ENCODE measurements around the gene RAB29. TPM values are rescaled to one million over a fixed set of nuclear protein-coding genes. Genes with fewer than 3 reads are reported as not detected.

Gene RAB29
- total RNA-seq, 2 experiments from 2014 or later: 25.0 TPM

DNA sequence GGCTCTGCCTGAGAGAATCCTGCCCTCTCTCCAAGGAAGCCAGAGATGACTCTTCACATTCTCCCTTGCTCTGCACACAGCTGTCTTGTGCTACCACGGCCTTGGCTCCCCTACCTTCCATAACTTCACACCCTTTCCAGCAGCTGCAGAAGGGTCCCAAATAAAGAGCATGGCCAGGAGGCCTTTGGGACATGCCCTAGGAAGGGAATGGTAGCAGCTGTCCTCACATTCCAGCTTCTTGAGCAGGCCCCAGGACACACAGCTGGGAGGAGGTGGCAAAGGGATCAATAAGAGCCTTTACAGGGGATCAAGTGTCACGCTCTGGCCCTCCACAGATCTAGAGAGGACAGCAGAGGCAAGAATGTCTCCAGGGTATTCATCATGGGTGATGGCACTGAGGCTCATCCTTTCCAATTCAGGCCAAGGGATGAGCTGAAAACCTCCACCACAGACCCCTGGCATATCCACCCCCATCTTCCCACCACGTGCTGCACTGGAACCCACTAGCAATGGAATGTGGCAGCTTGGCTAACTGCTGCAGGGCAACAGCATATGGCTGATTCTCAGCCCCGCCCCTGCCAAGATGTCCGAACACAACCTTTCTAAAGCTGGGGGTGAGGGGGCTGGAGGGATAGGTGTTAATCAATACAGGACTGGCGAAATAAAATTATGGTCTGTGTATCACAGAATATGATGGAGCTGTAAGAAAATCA, 17.8 kb upstream of the RAB29 start:
- CTCF ChIA-PET: interaction anchor here (0.6 to 6.0 kb wide), 10 partner anchors 11 to 326 kb away, joined by 3 to 82 read pairs (median 4); no protein-coding TSS in a partner anchor
- peaks cover 17% of the 10 kb centered on the region for H3K36me3 Mint-ChIP-seq (ENCODE audit: low read depth)
- no peak for DNase-seq
- no peaks in the 10 kb centered on the region for H3K9me3 Mint-ChIP-seq
- no peaks in the 10 kb centered on the region for H3K27me3 Mint-ChIP-seq (ENCODE audit: low read depth)
- intact Hi-C loops (cut with micrococcal nuclease): no loop called here
- H3K4me3 Mint-ChIP-seq: no peak overlapping the region
- H3K4me1 Mint-ChIP-seq (ENCODE audit: low read depth): no peaks in the 10 kb centered on the region
- no peak overlapping the region for H3K27ac Mint-ChIP-seq

DNA sequence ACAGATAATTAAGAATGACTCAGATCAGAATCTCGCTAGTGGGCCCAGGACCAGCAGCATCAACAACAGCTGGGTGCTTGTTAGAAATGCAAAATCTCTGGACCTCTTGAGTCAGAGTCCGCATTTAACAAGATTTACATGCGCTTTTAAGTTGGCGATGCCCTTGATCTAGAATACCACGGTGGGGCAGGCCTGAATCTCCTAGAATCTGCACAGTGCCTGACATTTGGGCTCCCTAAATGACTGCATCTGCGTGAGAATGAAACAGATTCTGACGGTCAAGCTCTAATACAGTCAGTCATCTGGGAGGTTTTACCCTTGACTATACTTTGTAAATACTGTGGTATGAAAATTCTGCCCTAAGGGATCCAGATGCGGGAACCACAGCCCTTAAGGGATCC, 17.2 kb upstream of the RAB29 start:
- Mint-ChIP-seq H3K9me3 (no peaks in the 10 kb centered on the region), H3K27ac (no peak overlapping the region), H3K4me1 (ENCODE audit: low read depth) (no peaks in the 10 kb centered on the region), H3K4me3 (no peak overlapping the region), H3K36me3 (ENCODE audit: low read depth) (peaks cover 17% of the 10 kb centered on the region), H3K27me3 (ENCODE audit: low read depth) (no peaks in the 10 kb centered on the region)
- CTCF ChIA-PET: interaction anchor here (0.6 to 6.0 kb wide), 23 partner anchors 10 to 327 kb away, joined by 3 to 82 read pairs (median 6); no protein-coding TSS in a partner anchor
- intact Hi-C loops (cut with micrococcal nuclease): no loop called here
- DNase-seq: no peak

DNA sequence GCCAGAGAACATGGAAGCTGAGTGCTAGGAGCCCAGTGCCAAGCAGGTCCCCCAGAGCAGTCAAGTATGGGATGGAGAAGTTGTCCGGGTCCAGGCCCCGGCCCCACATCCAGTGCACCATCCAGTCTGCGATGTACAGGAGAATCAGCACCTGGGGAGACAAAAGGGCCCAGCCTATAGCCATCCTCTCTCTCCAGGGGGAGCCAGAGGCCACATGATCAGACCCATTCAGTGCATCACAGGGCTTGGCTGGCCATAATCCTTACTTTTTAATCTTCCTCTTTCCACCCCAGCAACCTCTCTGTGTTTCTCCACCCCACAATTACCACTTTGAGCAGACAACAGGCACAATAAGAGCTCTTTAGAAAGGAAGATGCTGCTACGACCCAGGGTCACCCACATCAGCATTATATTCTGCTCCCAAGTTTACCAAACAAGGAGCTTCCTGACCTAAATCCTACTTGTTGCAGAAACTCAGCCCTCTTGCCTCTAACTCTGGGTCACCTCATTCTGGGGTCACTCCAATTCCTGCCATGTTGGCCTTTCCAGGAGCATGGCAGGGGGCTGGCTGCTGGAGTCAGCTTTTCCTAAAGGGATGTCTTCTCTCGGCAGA, 16.4 kb upstream of the RAB29 start:
- H3K27me3 Mint-ChIP-seq (ENCODE audit: low read depth): no peaks in the 10 kb centered on the region
- H3K9me3 Mint-ChIP-seq: no peaks in the 10 kb centered on the region
- no peaks in the 10 kb centered on the region for H3K4me1 Mint-ChIP-seq (ENCODE audit: low read depth)
- intact Hi-C loops (cut with micrococcal nuclease): loop anchor here (1.0 kb wide), 5 partner anchors 33 to 315 kb away; no protein-coding TSS in a partner anchor
- H3K36me3 Mint-ChIP-seq (ENCODE audit: low read depth): peaks cover 17% of the 10 kb centered on the region
- H3K27ac Mint-ChIP-seq: no peak overlapping the region
- CTCF ChIA-PET: interaction anchor here (0.6 to 6.0 kb wide), 26 partner anchors 8 to 195 kb away, joined by 3 to 82 read pairs (median 6); partner anchors contain the start of gene PM20D1
- H3K4me3 Mint-ChIP-seq: no peak overlapping the region
- DNase-seq: peak; percentile 80

DNA sequence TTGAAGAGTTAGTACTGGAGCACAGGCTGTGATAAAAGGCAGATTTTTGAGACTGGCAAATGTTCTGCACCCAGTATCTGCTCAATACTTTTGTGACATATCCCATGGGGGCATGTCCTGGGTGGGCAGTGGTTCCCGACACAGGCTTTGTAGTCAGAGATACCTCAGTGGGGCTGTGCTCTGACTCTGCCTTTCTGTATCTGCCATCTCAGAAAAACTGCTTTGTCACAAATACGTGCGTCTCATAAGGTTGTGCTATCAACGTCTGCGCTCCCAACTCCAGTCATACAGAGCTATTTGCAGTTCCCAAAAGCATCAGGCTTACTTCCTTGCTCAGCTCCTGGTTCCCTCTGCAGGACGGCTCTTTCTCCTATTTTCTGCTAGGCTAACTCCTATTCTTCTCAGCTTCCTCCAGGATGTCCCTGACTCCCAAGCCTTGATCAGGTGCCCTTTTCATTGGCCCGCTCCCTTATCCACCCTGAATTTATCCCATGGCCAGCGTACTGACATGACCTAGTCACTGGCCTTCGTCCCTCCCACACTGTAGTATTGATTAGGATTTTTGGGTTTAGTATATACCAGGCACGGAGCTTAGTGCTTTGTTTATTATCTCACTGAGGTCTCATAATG, 12.1 kb upstream of the RAB29 start:
- H3K27me3 Mint-ChIP-seq (ENCODE audit: low read depth): no peaks in the 10 kb centered on the region
- no peak overlapping the region for H3K27ac Mint-ChIP-seq
- H3K4me1 Mint-ChIP-seq (ENCODE audit: low read depth): peaks cover 7% of the 10 kb centered on the region
- H3K4me3 Mint-ChIP-seq: no peak overlapping the region
- intact Hi-C loops (cut with micrococcal nuclease): no loop called here
- H3K9me3 Mint-ChIP-seq: no peaks in the 10 kb centered on the region
- CTCF ChIA-PET: interaction anchor here (1.0 to 1.5 kb wide), 3 partner anchors 9 to 194 kb away, joined by 3 to 4 read pairs (median 3); no protein-coding TSS in a partner anchor
- peaks cover 13% of the 10 kb centered on the region for H3K36me3 Mint-ChIP-seq (ENCODE audit: low read depth)
- DNase-seq: no peak

DNA sequence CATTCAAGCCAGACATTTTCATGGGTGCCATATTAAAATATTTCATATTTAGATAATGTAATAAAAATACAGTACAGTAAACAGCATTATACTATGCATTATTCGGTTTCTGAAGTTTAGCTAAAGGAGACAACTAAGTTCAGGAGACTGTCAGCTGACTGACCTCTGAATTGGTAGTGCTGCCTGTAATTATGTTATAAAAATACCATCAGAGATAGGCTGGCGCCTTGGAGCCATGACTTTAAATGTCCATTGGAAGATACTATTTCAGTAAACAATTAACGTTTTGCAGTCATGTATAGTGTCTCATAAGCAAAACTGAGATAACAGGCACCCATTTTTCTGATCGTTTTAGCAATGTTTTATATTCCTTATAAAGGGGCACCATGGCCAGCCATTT, 11.3 kb upstream of the RAB29 start:
- intact Hi-C loops (cut with micrococcal nuclease): no loop called here
- Mint-ChIP-seq H3K4me3 (no peak overlapping the region), H3K27me3 (ENCODE audit: low read depth) (no peaks in the 10 kb centered on the region), H3K27ac (no peak overlapping the region), H3K9me3 (no peaks in the 10 kb centered on the region), H3K36me3 (ENCODE audit: low read depth) (peaks cover 10% of the 10 kb centered on the region), H3K4me1 (ENCODE audit: low read depth) (peaks cover 9% of the 10 kb centered on the region)
- DNase-seq: no peak
- CTCF ChIA-PET: interaction anchor here (0.9 to 3.4 kb wide), 2 partner anchors 128 to 190 kb away, joined by 4 to 18 read pairs; no protein-coding TSS in a partner anchor

DNA sequence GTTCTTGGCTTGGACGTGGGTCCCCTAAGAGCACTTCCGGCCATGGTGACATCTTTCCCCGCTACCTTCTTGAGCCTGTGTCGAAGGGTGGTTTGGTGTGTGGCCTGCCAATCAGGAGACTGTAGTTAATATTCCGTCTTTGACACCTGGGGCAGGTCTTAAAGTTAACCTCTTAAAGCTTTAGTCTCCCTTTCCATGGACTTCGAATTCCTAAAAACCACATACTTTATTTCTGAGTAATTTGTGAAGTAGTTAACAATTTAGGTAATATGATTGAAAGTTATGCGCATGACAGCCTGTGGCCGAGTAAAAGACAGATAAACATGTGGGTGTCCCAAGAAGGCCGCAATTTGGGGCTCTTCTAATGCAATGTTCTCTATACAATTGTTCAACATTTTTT, 10.2 kb upstream of the RAB29 start:
- CTCF ChIA-PET: interaction anchor here (0.7 to 3.4 kb wide), 3 partner anchors 9 to 193 kb away, joined by 3 to 18 read pairs (median 4); no protein-coding TSS in a partner anchor
- Mint-ChIP-seq H3K4me1 (ENCODE audit: low read depth) (peaks cover 9% of the 10 kb centered on the region), H3K27ac (no peak overlapping the region), H3K4me3 (no peak overlapping the region), H3K27me3 (ENCODE audit: low read depth) (no peaks in the 10 kb centered on the region), H3K36me3 (ENCODE audit: low read depth) (peaks cover 8% of the 10 kb centered on the region), H3K9me3 (no peaks in the 10 kb centered on the region)
- DNase-seq: no peak
- intact Hi-C loops (cut with micrococcal nuclease): no loop called here

DNA sequence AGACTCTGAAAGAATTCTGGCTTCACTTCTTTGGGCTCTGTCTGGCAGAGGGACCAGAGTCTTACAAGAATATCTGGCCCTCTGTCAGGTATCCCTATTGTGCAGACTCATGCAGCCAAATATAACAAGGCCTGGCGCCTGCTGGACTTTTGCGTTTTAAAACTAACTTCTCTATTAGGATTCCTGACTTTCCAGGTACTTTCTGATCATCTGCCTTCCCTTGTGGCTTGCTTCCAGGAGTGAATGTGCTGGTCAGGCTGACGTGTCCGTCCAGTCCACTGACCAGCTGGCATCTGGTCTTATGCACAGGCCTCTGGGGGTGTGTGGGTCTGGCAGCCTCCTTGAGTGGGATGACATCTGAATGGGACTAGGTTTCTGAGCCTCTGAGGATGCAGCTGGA, 8.6 kb upstream of the RAB29 start:
- peaks cover 9% of the 10 kb centered on the region for H3K4me1 Mint-ChIP-seq (ENCODE audit: low read depth)
- no peak overlapping the region for H3K4me3 Mint-ChIP-seq
- no peaks in the 10 kb centered on the region for H3K36me3 Mint-ChIP-seq (ENCODE audit: low read depth)
- DNase-seq: no peak
- CTCF ChIA-PET: interaction anchor here (3.4 kb wide), 1 partner anchor 126 kb away, joined by 18 read pairs; no protein-coding TSS in a partner anchor
- H3K9me3 Mint-ChIP-seq: no peaks in the 10 kb centered on the region
- no peaks in the 10 kb centered on the region for H3K27me3 Mint-ChIP-seq (ENCODE audit: low read depth)
- intact Hi-C loops (cut with micrococcal nuclease): loop anchor here (2.0 kb wide), 1 partner anchor 73 kb away; no protein-coding TSS in a partner anchor
- H3K27ac Mint-ChIP-seq: no peak overlapping the region

DNA sequence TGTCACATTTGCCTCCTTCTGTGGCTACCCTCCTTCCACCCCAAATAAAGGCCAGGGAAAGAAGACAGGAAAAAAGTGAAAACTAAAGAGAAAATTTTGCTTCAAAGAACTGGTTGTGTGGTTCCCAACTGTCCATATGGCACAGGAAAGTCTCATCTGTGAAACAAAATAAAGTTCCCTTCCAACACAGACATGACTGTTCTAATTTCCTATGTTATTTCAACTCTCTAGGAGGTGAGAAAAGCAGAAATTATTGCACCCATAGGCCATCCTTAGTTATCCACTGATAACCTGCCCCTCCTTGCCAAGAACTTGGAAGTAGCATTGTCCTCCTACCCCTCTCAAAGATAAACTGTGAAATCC, 8.1 kb upstream of the RAB29 start:
- DNase-seq: no peak
- H3K27me3 Mint-ChIP-seq (ENCODE audit: low read depth): no peaks in the 10 kb centered on the region
- H3K27ac Mint-ChIP-seq: no peak overlapping the region
- H3K36me3 Mint-ChIP-seq (ENCODE audit: low read depth): no peaks in the 10 kb centered on the region
- H3K4me1 Mint-ChIP-seq (ENCODE audit: low read depth): peaks cover 9% of the 10 kb centered on the region
- CTCF ChIA-PET: interaction anchor here (0.6 to 2.3 kb wide), 5 partner anchors 9 to 129 kb away, joined by 3 to 40 read pairs (median 10); no protein-coding TSS in a partner anchor
- H3K9me3 Mint-ChIP-seq: no peaks in the 10 kb centered on the region
- H3K4me3 Mint-ChIP-seq: no peak overlapping the region
- intact Hi-C loops (cut with micrococcal nuclease): loop anchor here (2.0 kb wide), 1 partner anchor 73 kb away; no protein-coding TSS in a partner anchor

DNA sequence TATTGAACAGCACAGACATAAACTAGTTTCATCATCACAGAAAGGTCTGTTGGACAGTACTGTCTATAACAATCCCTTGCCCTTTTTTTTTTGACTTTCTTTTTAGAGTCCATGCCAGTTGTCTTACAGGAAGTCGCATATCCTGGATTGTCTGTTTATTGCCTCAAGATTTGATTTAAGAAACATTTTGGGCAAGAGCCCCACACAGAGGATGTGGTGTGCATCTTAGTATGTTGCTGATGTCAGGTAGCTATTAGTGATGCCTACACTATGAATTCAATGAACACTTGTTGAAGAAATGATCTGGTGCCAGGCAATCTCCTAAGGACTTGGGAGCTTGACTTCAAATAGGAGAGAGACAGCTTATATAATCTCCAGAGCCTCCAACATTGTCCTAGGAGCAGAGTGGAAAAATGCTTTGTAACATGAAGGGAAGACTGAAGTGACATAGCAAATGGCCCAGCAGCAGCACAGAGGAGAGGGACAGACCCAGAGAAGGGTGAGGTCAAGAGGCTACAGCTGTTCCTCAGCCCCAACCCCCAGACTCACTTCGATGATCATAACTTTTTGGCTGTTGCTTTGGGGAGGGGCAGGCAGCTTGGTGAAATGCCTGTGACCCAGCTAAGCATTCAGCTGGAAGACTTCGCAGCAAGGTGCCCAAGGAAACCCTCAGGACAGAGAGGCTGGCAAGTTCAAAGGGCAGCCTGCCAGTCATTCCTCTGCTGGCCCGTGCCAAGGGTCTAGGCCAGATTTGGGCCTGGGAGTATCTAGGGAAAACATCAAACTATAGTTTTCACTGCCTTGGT, 7.5 kb upstream of the RAB29 start:
- intact Hi-C loops (cut with micrococcal nuclease): loop anchor here (1.0 to 2.0 kb wide), 2 partner anchors 72 to 125 kb away; no protein-coding TSS in a partner anchor
- CTCF ChIA-PET: interaction anchor here (0.6 to 2.3 kb wide), 11 partner anchors 9 to 194 kb away, joined by 3 to 40 read pairs (median 5); no protein-coding TSS in a partner anchor
- Mint-ChIP-seq H3K9me3 (no peaks in the 10 kb centered on the region), H3K36me3 (ENCODE audit: low read depth) (no peaks in the 10 kb centered on the region), H3K27me3 (ENCODE audit: low read depth) (no peaks in the 10 kb centered on the region), H3K27ac (no peak overlapping the region), H3K4me1 (ENCODE audit: low read depth) (peaks cover 9% of the 10 kb centered on the region), H3K4me3 (no peak overlapping the region)
- DNase-seq: peak; percentile 46

DNA sequence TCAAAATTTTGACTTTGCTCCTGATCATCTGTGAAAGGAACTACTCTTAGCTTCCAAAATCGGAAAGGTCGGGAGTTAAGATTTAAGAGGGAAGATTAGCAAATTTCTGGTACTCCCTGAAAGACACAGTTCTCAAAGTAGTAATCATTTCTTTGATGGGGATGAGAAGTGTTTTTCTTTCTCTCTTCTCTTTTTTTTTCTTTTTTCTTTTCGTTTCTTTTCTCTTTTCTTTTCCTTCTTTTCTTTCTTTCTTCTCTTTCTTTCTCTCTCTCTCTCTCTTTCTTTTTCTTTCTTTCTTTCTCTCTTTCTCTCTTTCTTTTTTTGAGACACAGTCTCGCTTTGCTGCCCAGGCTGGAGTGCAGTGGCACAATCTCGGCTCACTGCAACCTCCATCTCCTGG, 5.1 kb upstream of the RAB29 start:
- Mint-ChIP-seq H3K4me1 (ENCODE audit: low read depth) (peaks cover 20% of the 10 kb centered on the region), H3K27me3 (ENCODE audit: low read depth) (no peaks in the 10 kb centered on the region), H3K27ac (no peak overlapping the region), H3K9me3 (no peaks in the 10 kb centered on the region), H3K4me3 (no peak overlapping the region), H3K36me3 (ENCODE audit: low read depth) (peaks cover under 1% of the 10 kb centered on the region)
- DNase-seq: no peak
- CTCF ChIA-PET: no interaction called here
- intact Hi-C loops (cut with micrococcal nuclease): no loop called here

DNA sequence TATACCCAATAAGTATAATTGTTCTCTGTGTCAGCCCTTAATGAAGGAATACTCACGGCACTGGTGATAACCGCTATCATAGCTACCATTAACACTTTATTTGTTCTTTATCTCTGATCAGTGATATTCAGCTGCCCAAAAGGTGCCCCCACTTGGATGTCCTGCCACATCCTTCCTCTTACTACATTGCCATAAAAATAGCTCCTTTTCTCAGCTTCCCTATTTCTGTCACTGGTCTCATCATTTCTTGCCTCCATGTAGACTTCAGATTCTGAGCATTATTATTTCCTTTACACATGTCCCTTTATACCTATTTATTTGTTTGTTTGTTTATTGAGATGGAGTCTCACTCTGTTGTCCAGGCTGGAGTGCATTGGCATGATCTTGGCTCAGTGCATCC, 2.7 kb upstream of the RAB29 start:
- DNase-seq: no peak
- Mint-ChIP-seq H3K9me3 (no peaks in the 10 kb centered on the region), H3K4me1 (ENCODE audit: low read depth) (peaks cover 35% of the 10 kb centered on the region), H3K27me3 (ENCODE audit: low read depth) (no peaks in the 10 kb centered on the region), H3K36me3 (ENCODE audit: low read depth) (peaks cover 1% of the 10 kb centered on the region), H3K27ac (no peak overlapping the region), H3K4me3 (no peak overlapping the region)
- intact Hi-C loops (cut with micrococcal nuclease): loop anchor here (10.0 kb wide), 2 partner anchors 463 to 493 kb away; no protein-coding TSS in a partner anchor
- CTCF ChIA-PET: interaction anchor here (0.9 to 2.5 kb wide), 4 partner anchors 10 to 119 kb away, joined by 3 to 6 read pairs (median 4); no protein-coding TSS in a partner anchor
